Sigmoid colon (tissue), 7 donors: Measurements from ENCODE around the gene CPA5. TPM values are rescaled to one million over a fixed set of nuclear protein-coding genes. Genes with fewer than 3 reads are reported as not detected.

Experiments used
- DNase-seq: peaks from one replicate; pipeline ENCODE4 v3.0.0-alpha.2; 2019
- H3K27ac ChIP-seq, 4 donors: fragments of 200-600 bp; sonication (generic); one replicate each; pipeline ENCODE4 v1.5.1; 2016 to 2019; ENCODE audit warnings: mild to moderate bottlenecking in 1 of 4
- H3K27me3 ChIP-seq, 3 donors: fragments of 200-600 bp; sonication (generic); one replicate each; pipeline ENCODE4 v1.5.1; 2019; ENCODE audit warnings: mild to moderate bottlenecking in 1 of 3
- H3K36me3 ChIP-seq, 4 donors: fragments of 200-600 bp; sonication (generic); one replicate each; pipeline ENCODE4 v1.5.1; 2016 to 2019
- H3K4me1 ChIP-seq, 4 donors: fragments of 200-600 bp; sonication (generic); one replicate each; pipeline ENCODE4 v1.5.1; 2017 to 2019
- H3K4me3 ChIP-seq, 4 donors: fragments of 200-600 bp; sonication (generic); one replicate each; pipeline ENCODE4 v1.5.1; 2017 to 2019; ENCODE audit warnings: mild to moderate bottlenecking in 2 of 4, moderate library complexity in 1 of 4
- H3K9me3 ChIP-seq, 4 donors: fragments of 200-600 bp in 3 of 4; sonication (generic) in 3 of 4; one replicate each; pipeline versions ENCODE4 v1.5.1 to v1.6.1; 2013 to 2019
- CTCF ChIP-seq, 4 experiments: fragments of 450-650 bp in 3 of 4; fragments of 200-600 bp in 1 of 4; IDR thresholded peaks; one replicate each; pipeline ENCODE4 v1.5.1; 2016 to 2019; ENCODE audit warnings: antibody characterized with exemption in 4 of 4, mild to moderate bottlenecking in 3 of 4, moderate library complexity in 2 of 4
- EP300 ChIP-seq, 4 donors: sonication (generic); formaldehyde crosslinking; IDR thresholded peaks; one replicate each; pipeline ENCODE4 v1.6.1; 2017; ENCODE audit warnings: antibody characterized with exemption in 4 of 4
- POLR2A ChIP-seq, 2 donors: fragments of 450-650 bp; IDR thresholded peaks; one replicate each; pipeline ENCODE4 v1.6.1; 2016; ENCODE audit warnings: antibody characterized with exemption in 2 of 2, mild to moderate bottlenecking in 2 of 2, moderate library complexity in 2 of 2
- POLR2AphosphoS5 ChIP-seq, 4 donors: sonication (generic); formaldehyde crosslinking; IDR thresholded peaks; one replicate each; pipeline ENCODE4 v1.6.1; 2017; ENCODE audit warnings: antibody characterized with exemption in 4 of 4
- WGBS, 2 donors: extraction: QIAGEN DNeasy Blood & Tissue Kit; methylation state at CpG; one replicate each; pipeline ENCODE4 v1.1.7; 2013; 5-methylcytosine and 5-hydroxymethylcytosine counted together
- intact Hi-C: fragments of 100-400 bp; cut with DNase I; formaldehyde crosslinking; loops from one replicate; pipeline ENCODE4 v1.15.1; 2023
- polyA plus RNA-seq, 3 donors: library from polyadenylated mRNA; stranded (reverse); fragments of 200-250 nt; gene quantifications; one replicate each; pipeline ENCODE4 v1.2.3, GENCODE V29; 2013
- total RNA-seq, 4 donors: library from RNA; depleted of rRNA; stranded (reverse); fragments of >200 nt; gene quantifications; one replicate each; pipeline ENCODE4 v1.1.0, GENCODE V29; 2016
- donor health status: healthy with polysubstance abuse.
- donor health status: Bipolar disorder and iron deficiency.
- donor health status: healthy.

CPA5 gene
- total and polyA plus RNA-seq, 7 donors = 1.1 TPM; not detected in 6

- intact Hi-C loops = no loop called here
- Histone ChIP-seq H3K9me3 (no peaks in the 10 kb centered on the region), H3K36me3 (no peaks in the 10 kb centered on the region), H3K27ac (no peak overlapping the region), H3K4me3 (no peak overlapping the region), H3K4me1 (peaks cover 0 to 19% (median 12%) of the 10 kb centered on the region in 4 donors), H3K27me3 (no peaks in the 10 kb centered on the region)
- TF ChIP-seq CTCF (IDR thresholded peaks at IDR 0.05) (no peak), EP300 (IDR thresholded peaks at IDR 0.05) (no peak), POLR2AphosphoS5 (IDR thresholded peaks at IDR 0.05) (no peak), POLR2A (IDR thresholded peaks at IDR 0.05) (no peak)
- no peak for DNase-seq
- WGBS, 2 donors = 92 to 94% methylated on average over 18 of the region's 18 CpGs
Measured at GRCh38 chr7:130383187-130383980, 38.8 kb downstream of the CPA5 start.

- Histone ChIP-seq H3K27ac (no peak overlapping the region), H3K4me3 (no peak overlapping the region), H3K27me3 (no peaks in the 10 kb centered on the region), H3K4me1 (peaks cover 0 to 15% (median 12%) of the 10 kb centered on the region in 4 donors), H3K9me3 (no peaks in the 10 kb centered on the region), H3K36me3 (no peaks in the 10 kb centered on the region)
- no peak for TF ChIP-seq POLR2AphosphoS5 (IDR thresholded peaks at IDR 0.05)
- no peak for TF ChIP-seq EP300 (IDR thresholded peaks at IDR 0.05)
- no peak for TF ChIP-seq CTCF (IDR thresholded peaks at IDR 0.05)
- TF ChIP-seq POLR2A (IDR thresholded peaks at IDR 0.05) = no peak
- DNase-seq = no peak
- intact Hi-C loops = no loop called here
- WGBS, 2 donors = 76 to 92% methylated on average over 10 of the region's 10 CpGs
Measured at GRCh38 chr7:130384371-130384801, 39.8 kb downstream of the CPA5 start.

- H3K27me3 ChIP-seq = no peaks in the 10 kb centered on the region
- H3K27ac ChIP-seq = no peak overlapping the region
- intact Hi-C loops = no loop called here
- peaks cover 0 to 8% (median 8%) of the 10 kb centered on the region in 4 donors for H3K4me1 ChIP-seq
- TF ChIP-seq POLR2A (IDR thresholded peaks at IDR 0.05) (no peak), CTCF (IDR thresholded peaks at IDR 0.05) (no peak), POLR2AphosphoS5 (IDR thresholded peaks at IDR 0.05) (no peak), EP300 (IDR thresholded peaks at IDR 0.05) (no peak)
- no peak for DNase-seq
- no peaks in the 10 kb centered on the region for H3K36me3 ChIP-seq
- no peak overlapping the region for H3K4me3 ChIP-seq
- 93 to 94% methylated on average over 13 of the region's 13 CpGs for WGBS, 2 donors
- H3K9me3 ChIP-seq = no peaks in the 10 kb centered on the region
Measured at GRCh38 chr7:130384841-130385599, 40.4 kb downstream of the CPA5 start.

GRCh38 chr7:130385600-130386066 is 41.0 kb downstream of the CPA5 start:
- H3K4me3 ChIP-seq = no peak overlapping the region
- DNase-seq = no peak
- intact Hi-C loops = no loop called here
- TF ChIP-seq CTCF (IDR thresholded peaks at IDR 0.05) (no peak), POLR2A (IDR thresholded peaks at IDR 0.05) (no peak), EP300 (IDR thresholded peaks at IDR 0.05) (no peak), POLR2AphosphoS5 (IDR thresholded peaks at IDR 0.05) (no peak)
- no peaks in the 10 kb centered on the region for H3K36me3 ChIP-seq
- H3K4me1 ChIP-seq = peaks cover 0 to 2% (median 2%) of the 10 kb centered on the region in 4 donors
- no peak overlapping the region for H3K27ac ChIP-seq
- no peaks in the 10 kb centered on the region for H3K9me3 ChIP-seq
- WGBS, 2 donors = 96% methylated on average over 6 of the region's 6 CpGs
- H3K27me3 ChIP-seq = no peaks in the 10 kb centered on the region
